Caki2 (cell line): ENCODE measurements around the gene SRMS. TPM values are rescaled to one million over a fixed set of nuclear protein-coding genes. Genes with fewer than 3 reads are reported as not detected.

ENCODE experiments used
- DNase-seq: peaks from one replicate; pipeline ENCODE4 v3.0.0-alpha.2; 2015; ENCODE audit warnings: low read depth
- in situ Hi-C: cut with HindIII; loops from 2 replicates; pipeline ENCODE4 v1.10.0; 2016; ENCODE audit warnings: low sequenced_read_pairs, low pct_unique_long_range_greater_than_20kb, mixed read lengths
- total RNA-seq: library from RNA; depleted of rRNA; stranded (reverse); fragments of >200 nt; shearing (Covaris generic); gene quantifications from 2 replicates; pipeline ENCODE4 v1.2.3, GENCODE V29; 2014; ENCODE audit warnings: low replicate concordance

The SRMS gene
- total RNA-seq, 1 experiment from 2014 or later, result not detected

GRCh38 chr20:63545814-63546213 lies 1.7 kb downstream of the SRMS start:
- in situ Hi-C loops, result no loop called here

GRCh38 chr20:63544958-63545516 lies 2.5 kb downstream of the SRMS start:
- in situ Hi-C loops, result no loop called here
- DNase-seq, result peak; percentile 67

More at GRCh38 chr20:63545814-63546213, 1.7 kb downstream of the SRMS start:
- no peak for DNase-seq

- DNase-seq, result no peak
- in situ Hi-C loops, result no loop called here
These were observed 3.1 kb downstream of the SRMS start for GRCh38 chr20:63544241-63544957.

- no peak for DNase-seq
- in situ Hi-C loops, result no loop called here
These were observed 3.8 kb downstream of the SRMS start for GRCh38 chr20:63543733-63544132.

GRCh38 chr20:63543131-63543530 lies 4.4 kb downstream of the SRMS start:
- DNase-seq, result no peak
- in situ Hi-C loops, result no loop called here

GRCh38 chr20:63542696-63543095 lies 4.9 kb downstream of the SRMS start:
- in situ Hi-C loops, result no loop called here
- DNase-seq, result no peak

- in situ Hi-C loops, result no loop called here
These were observed 5.5 kb downstream of the SRMS start for GRCh38 chr20:63542031-63542559.

GRCh38 chr20:63541371-63541770 lies 6.2 kb downstream of the SRMS start:
- in situ Hi-C loops, result no loop called here
- no peak for DNase-seq

More at GRCh38 chr20:63542031-63542559, 5.5 kb downstream of the SRMS start:
- no peak for DNase-seq

GRCh38 chr20:63540417-63541186 lies 6.9 kb downstream of the SRMS start:
- in situ Hi-C loops, result no loop called here
- peak; percentile 47 for DNase-seq

- no peak for DNase-seq
- in situ Hi-C loops, result no loop called here
These were observed 7.8 kb downstream of the SRMS start for GRCh38 chr20:63539441-63540370.

GRCh38 chr20:63539092-63539430 lies 8.5 kb downstream of the SRMS start:
- DNase-seq, result no peak
- in situ Hi-C loops, result no loop called here

- no peak for DNase-seq
- in situ Hi-C loops, result no loop called here
These were observed 9.1 kb downstream of the SRMS start for GRCh38 chr20:63538204-63539091.

- in situ Hi-C loops, result no loop called here
- peak; percentile 100 for DNase-seq
These were observed 9.9 kb downstream of the SRMS start for GRCh38 chr20:63537525-63538203.

GRCh38 chr20:63536997-63537524 lies 10.5 kb downstream of the SRMS start, which contains the start of gene PTK6:
PTK6 (minus strand) TSS chr20:63537376; CDS start chr20:63537314, 62 bp downstream.
- no peak for DNase-seq
- in situ Hi-C loops, result no loop called here

GRCh38 chr20:63536241-63536977 lies 11.1 kb downstream of the SRMS start:
- in situ Hi-C loops, result no loop called here
- no peak for DNase-seq
